ENCODE data around the gene SOX5.
"Not testable (repeated sequence)": the region's sequence is repeated elsewhere in the genome, so short reads cannot be mapped to it uniquely, and the experiment has no call there.

Gene SOX5

DNA sequence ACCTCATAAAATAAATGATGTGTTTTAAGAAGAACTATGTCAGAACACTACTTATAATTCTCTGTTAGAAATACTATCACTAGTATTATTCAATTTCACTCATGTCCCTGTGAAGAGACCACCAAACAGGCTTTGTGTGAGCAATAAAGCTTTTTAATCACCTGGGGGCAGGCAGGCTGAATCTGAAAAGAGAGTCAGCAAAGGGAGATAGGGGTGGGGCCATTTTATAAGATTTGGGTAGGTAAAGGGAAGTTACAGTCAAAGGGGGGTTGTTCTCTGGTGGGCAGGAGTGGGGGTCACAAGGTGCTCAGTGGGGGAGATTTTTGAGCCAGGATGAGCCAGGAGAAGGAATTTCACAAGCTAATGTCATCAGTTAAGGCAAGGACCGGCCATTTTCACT, 443.7 kb downstream of the SOX5 start:
- in situ Hi-C loops (cut with MboI; ENCODE audit: low sequenced_read_pairs): not testable (repeated sequence)

DNA sequence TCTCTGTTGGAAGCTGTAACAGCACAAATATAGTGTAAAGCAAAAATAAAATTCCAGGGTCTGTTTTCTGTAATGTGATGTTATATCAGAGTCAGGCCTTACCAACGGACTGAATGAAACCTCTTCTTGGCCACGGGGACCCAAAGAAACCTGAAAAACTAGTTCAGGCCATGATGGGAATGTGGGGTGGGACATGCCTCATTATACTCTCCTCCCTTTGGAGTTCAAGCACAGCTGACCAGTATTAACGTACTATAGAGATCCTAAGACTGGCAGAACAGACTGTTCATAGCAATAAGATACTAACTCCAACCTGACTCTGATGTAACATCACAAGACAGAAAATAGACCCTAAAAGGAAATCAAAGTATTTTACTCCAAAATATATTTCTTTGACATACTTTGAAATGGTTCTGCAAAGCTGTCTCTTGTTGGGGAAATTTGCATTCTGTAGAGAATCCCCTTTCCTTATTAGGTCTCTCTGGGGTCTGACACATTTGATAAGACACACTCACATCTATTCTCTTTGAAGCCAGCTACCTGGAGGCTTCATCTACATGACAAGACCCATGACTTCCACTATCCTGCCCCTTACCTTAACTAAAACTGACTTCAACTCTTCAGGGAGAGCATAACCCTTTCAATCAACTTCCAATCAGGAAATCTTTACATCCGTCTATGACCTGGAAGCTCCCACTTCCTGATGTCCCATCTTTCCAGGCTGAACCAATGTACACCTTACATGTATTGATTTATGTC, 444.6 kb downstream of the SOX5 start:
- in situ Hi-C loops (cut with MboI; ENCODE audit: low sequenced_read_pairs): no loop called here

DNA sequence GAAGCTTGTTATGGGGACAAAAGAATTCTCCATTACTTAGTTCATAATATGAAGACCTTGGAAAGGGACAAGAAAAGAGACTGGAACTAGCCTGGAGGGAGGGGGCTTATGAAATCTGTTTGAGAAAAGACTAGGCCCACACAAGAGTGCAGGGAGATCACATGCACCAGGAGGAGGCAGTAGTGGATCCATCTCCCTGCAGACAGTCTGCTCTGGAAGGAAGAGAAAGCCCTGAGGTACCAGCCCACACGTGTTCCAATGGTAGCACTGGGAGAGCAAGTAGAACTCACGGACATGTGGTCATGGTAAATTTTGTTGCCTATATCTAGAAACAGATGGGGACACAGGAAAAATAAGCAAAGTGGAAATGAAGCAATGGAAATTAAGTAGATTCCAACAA, 445.4 kb downstream of the SOX5 start:
- in situ Hi-C loops (cut with MboI; ENCODE audit: low sequenced_read_pairs): no loop called here

DNA sequence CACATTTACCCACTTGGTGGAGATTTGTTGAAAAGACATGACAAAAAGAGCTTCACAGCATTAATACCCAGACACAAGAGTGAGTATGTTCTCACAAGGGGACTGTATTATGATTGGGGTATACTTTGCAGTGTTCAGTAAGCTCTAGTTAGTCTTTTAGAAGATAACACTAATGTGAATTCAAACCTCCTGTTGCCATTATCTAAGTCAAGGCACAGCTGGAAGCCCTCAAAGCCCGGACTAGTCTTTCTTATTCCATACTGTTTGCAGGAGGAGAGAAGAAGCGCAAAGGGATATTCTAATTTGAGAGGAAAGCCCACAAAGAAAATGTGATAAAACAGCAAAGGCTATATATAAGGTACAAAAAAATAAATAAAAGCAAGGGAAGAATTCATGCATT, 445.9 kb downstream of the SOX5 start:
- in situ Hi-C loops (cut with MboI; ENCODE audit: low sequenced_read_pairs): no loop called here

DNA sequence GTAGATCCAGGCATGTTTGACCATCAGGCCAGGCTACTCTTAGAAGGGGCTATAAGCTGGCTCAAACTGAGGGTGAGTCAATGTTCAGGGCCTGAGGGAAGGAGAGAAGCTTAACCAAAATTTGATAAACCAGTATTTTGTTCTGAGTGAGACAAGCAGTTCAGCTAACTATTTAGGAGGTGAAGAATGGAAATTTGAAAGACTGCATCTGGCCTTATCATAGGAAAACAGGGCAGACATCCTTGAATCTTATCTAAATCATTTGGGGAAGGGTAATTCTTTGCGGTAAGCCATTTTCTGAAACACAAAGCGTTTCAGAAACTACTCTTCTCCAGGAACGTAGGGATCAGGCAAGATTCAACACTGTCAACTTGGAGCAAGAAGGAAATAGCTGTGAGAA, 447.2 kb downstream of the SOX5 start:
- in situ Hi-C loops (cut with MboI; ENCODE audit: low sequenced_read_pairs): no loop called here

DNA sequence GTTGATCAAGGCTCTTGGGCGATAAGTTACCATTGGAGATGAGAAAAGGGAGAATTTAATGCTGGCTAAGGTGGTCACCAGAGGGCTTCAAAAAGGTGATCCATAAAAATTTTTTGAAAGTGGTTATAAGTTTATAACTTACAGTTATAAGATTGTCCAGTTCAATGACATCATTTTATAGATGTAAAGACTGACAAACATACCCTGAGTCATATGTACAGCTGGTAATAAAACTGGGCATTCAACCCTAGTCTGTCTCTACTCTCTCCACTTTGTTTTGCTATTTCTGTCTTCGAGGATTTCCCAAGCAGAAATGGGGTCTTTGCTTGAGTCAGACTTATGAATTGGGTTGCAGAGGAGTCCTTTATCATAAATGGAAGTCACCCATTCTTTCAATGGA, 454.0 kb downstream of the SOX5 start:
- in situ Hi-C loops (cut with MboI; ENCODE audit: low sequenced_read_pairs): no loop called here

DNA sequence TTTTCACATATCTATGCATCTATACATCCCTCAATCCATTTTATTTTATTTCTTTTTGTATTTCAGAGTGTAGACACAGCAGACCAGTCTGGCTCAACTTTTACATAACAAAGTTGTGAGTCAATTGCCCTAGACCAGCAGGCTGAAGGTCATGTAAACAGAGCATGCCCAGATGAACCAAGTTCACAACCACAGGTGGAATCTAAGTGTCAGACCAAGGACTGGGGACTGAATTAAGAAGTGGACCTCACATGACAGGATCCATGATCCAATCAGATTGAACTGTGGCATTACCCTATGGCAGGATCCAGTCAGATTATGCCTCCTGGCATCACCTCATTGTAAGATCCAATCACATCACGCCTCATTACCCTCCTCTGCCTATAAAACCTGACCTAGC, 455.8 kb downstream of the SOX5 start:
- in situ Hi-C loops (cut with MboI; ENCODE audit: low sequenced_read_pairs): no loop called here

DNA sequence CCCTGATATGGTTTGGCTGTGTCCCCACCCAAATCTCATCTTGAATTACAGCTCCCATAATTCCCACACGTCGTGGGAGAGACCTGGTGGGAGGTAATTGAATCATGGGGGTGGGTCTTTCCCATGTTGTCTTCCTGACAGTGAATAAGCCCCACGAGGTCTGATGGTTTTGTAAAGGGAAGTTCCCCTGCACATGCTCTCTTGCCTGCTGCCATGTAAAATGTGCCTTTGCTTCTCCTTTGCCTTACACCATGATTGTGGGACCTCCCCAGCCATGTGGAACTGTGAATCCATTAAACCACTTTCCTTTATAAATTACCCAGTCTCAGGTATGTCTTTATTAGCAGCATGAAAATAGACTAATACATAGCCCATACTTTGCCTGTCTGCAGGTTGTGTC, 458.4 kb downstream of the SOX5 start:
- in situ Hi-C loops (cut with MboI; ENCODE audit: low sequenced_read_pairs): not testable (repeated sequence)

DNA sequence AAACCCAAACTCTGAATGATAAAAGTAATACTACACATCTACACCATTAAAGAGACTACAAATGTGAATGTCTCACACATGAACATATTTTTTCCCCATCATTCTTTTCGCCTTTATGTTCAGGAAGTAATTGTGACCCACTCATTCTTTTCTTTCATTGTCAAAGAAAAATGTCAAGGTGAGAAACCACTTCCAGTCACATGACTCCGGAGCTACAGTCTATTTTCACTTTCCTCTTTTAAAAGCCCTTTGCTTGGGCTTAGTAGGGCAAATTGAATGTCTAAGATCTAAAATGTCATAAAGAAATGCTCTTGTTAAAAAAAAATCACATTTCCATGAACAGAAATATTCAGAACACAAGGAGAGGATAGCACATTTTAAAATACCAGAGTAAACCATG, 461.3 kb downstream of the SOX5 start:
- in situ Hi-C loops (cut with MboI; ENCODE audit: low sequenced_read_pairs): no loop called here

DNA sequence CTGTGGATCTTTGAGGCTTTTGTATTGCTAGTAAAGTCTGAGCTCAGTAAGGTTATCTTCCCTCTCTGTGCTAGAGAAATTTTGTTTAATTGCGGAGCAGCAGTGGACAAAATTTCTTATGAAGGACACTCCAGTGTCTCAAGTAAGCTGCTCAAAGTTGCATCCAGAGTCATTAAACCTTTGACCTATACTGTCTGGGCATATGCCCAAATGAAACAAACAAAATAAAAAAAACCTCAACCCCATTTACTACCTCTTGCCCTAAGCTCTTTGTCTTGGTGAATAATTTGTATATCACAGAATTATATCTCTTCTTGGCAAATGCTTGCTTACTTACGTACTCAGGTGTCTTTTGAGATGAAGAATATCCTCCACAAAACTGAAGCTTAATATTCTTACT, 465.2 kb downstream of the SOX5 start:
- in situ Hi-C loops (cut with MboI; ENCODE audit: low sequenced_read_pairs): no loop called here

DNA sequence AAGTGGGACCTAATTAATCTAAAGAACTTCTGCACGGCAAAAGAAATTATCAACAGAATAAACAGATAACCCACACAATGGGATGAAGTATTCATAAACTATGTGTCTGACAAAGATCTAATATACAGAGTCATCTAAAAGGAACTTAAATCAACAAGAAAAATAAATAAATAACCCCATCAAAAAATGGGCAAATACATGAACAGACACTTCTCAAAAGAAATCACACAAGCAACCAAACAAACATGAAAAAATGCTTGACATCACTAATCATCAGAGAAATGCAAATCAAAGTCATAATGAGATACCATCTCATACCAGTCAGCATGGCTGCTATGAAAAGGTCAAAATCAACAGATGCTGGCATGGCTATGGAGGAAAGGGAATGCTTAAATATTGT, 466.9 kb downstream of the SOX5 start:
- in situ Hi-C loops (cut with MboI; ENCODE audit: low sequenced_read_pairs): no loop called here

Data from HL-60/S4 (cell line).